WTC11 (cell line): ENCODE results near the gene ADAMTS15. TPM values are rescaled to one million over a fixed set of nuclear protein-coding genes. Genes with fewer than 3 reads are reported as not detected.

ENCODE experiments used
- ATAC-seq: fragments of 200-7000 bp; cut with Tn5 transposase; 2 replicates; pipeline ENCODE4 v1.10.0; 2021; ENCODE audit warnings: mild to moderate bottlenecking, moderate library complexity
- CTCF ChIA-PET: fragments of 300-600 bp; sonication (Branson Sonifier 250); formaldehyde crosslinking; loops from one replicate; lab custom pipeline; 2021; ENCODE audit warnings: antibody characterized with exemption; lab: Charles Lee
- POLR2A ChIA-PET: fragments of 350-600 bp; sonication (Branson Sonifier 250); formaldehyde crosslinking; loops from one replicate; lab custom pipeline; 2021; ENCODE audit warnings: antibody characterized with exemption; lab: Charles Lee
- DNase-seq: peaks from one replicate; pipeline ENCODE4 v3.0.0; 2021; ENCODE audit warnings: low spot score
- H3K27ac Mint-ChIP-seq: 2 replicates; pipeline ENCODE4 v1.8.0; 2021; ENCODE audit warnings: mixed read lengths
- H3K27me3 Mint-ChIP-seq: 2 replicates; pipeline ENCODE4 v1.8.0; 2021; ENCODE audit warnings: low read depth, mild to moderate bottlenecking, moderate library complexity, mixed read lengths
- H3K36me3 Mint-ChIP-seq: 2 replicates; pipeline ENCODE4 v1.8.0; 2021; ENCODE audit warnings: mixed read lengths
- H3K4me1 Mint-ChIP-seq: 2 replicates; pipeline ENCODE4 v1.8.0; 2022; ENCODE audit warnings: mixed read lengths
- H3K4me3 Mint-ChIP-seq: 2 replicates; pipeline ENCODE4 v1.8.0; 2021; ENCODE audit warnings: mild to moderate bottlenecking, moderate library complexity, mixed read lengths
- H3K9me3 Mint-ChIP-seq: 2 replicates; pipeline ENCODE4 v1.8.0; 2021; ENCODE audit warnings: mixed read lengths
- CBFB ChIP-seq: sonication (generic); formaldehyde crosslinking; IDR thresholded peaks from 2 replicates; pipeline ENCODE4 v1.8.1; 2022; ENCODE audit warnings: mild to moderate bottlenecking, low read depth, missing genetic modification reagents
- ESRRA ChIP-seq: sonication (generic); formaldehyde crosslinking; IDR thresholded peaks from 2 replicates; pipeline ENCODE4 v1.8.1; 2022; ENCODE audit warnings: mild to moderate bottlenecking, missing genetic modification reagents, borderline replicate concordance
- HMGA2 ChIP-seq: fragments of 250-450 bp; sonication (Bioruptor Pico); IDR thresholded peaks from 2 replicates; pipeline ENCODE4 v1.4.0; 2021; ENCODE audit warnings: mild to moderate bottlenecking, moderate library complexity
- JAZF1 ChIP-seq: fragments of 250-450 bp; sonication (Bioruptor Pico); IDR thresholded peaks from 2 replicates; pipeline ENCODE4 v1.9.0; 2021; ENCODE audit warnings: moderate library complexity, mild to moderate bottlenecking, inconsistent platforms
- PRRX2 ChIP-seq: fragments of 250-450 bp; sonication (Bioruptor Pico); IDR thresholded peaks from 2 replicates; pipeline ENCODE4 v1.8.0; 2021; ENCODE audit warnings: mild to moderate bottlenecking
- SMAD3 ChIP-seq: sonication (generic); formaldehyde crosslinking; IDR thresholded peaks from 2 replicates; pipeline ENCODE4 v1.8.0; 2022; ENCODE audit warnings: missing genetic modification reagents, mild to moderate bottlenecking, borderline replicate concordance
- TEAD1 ChIP-seq: sonication (generic); formaldehyde crosslinking; IDR thresholded peaks from 2 replicates; pipeline ENCODE4 v1.8.0; 2022; ENCODE audit warnings: mild to moderate bottlenecking, missing genetic modification reagents
- ZNF232 ChIP-seq: sonication (generic); formaldehyde crosslinking; IDR thresholded peaks from 2 replicates; pipeline ENCODE4 v1.8.0; 2022; ENCODE audit warnings: mild to moderate bottlenecking, missing genetic modification reagents
- ZNF423 ChIP-seq: fragments of 250-450 bp; sonication (Bioruptor Pico); IDR thresholded peaks from 2 replicates; pipeline ENCODE4 v2.1.2; 2022; ENCODE audit warnings: mild to moderate bottlenecking, moderate library complexity
- total RNA-seq: library from RNA; stranded (reverse); gene quantifications from 3 replicates; pipeline ENCODE4 v1.2.3, GENCODE V29; 2021
- TF ChIP-seq, protein P1 (sequence below): sonication (generic); formaldehyde crosslinking; IDR thresholded peaks from 2 replicates; pipeline ENCODE4 v1.8.0; 2023; ENCODE audit warnings: missing genetic modification reagents, mild to moderate bottlenecking, borderline replicate concordance
- TF ChIP-seq, protein P2 (sequence below): fragments of 250-450 bp; sonication (Bioruptor Pico); IDR thresholded peaks from 2 replicates; pipeline ENCODE4 v1.9.0; 2021; ENCODE audit warnings: moderate library complexity, mild to moderate bottlenecking, inconsistent platforms, borderline replicate concordance
- TF ChIP-seq, protein P3 (sequence below): sonication (generic); formaldehyde crosslinking; IDR thresholded peaks from 2 replicates; pipeline ENCODE4 v1.8.0; 2022; ENCODE audit warnings: mild to moderate bottlenecking, missing genetic modification reagents
- TF ChIP-seq, protein P4 (sequence below): sonication (generic); formaldehyde crosslinking; IDR thresholded peaks from 2 replicates; pipeline ENCODE4 v1.8.0; 2022; ENCODE audit warnings: mild to moderate bottlenecking, missing genetic modification reagents
- TF ChIP-seq, protein P5 (sequence below): fragments of 250-450 bp; sonication (Bioruptor Pico); IDR thresholded peaks from 2 replicates; pipeline ENCODE4 v1.9.0; 2021; ENCODE audit warnings: mild to moderate bottlenecking, borderline replicate concordance
- TF ChIP-seq, protein P6 (sequence below): fragments of 200-600 bp; IDR thresholded peaks from 2 replicates; pipeline ENCODE4 v1.8.0; 2022; ENCODE audit warnings: antibody characterized with exemption
- TF ChIP-seq, protein P7 (sequence below): fragments of 250-450 bp; sonication (Bioruptor Pico); conservative IDR thresholded peaks from 2 replicates; pipeline ENCODE4 v1.9.0; 2021; ENCODE audit warnings: mild to moderate bottlenecking
- TF ChIP-seq, protein P8 (sequence below): sonication (generic); formaldehyde crosslinking; IDR thresholded peaks from 2 replicates; pipeline ENCODE4 v1.8.0; 2022; ENCODE audit warnings: mild to moderate bottlenecking, missing genetic modification reagents

Gene ADAMTS15
- total RNA-seq, 1 experiment from 2014 or later = 3.7 TPM

DNA sequence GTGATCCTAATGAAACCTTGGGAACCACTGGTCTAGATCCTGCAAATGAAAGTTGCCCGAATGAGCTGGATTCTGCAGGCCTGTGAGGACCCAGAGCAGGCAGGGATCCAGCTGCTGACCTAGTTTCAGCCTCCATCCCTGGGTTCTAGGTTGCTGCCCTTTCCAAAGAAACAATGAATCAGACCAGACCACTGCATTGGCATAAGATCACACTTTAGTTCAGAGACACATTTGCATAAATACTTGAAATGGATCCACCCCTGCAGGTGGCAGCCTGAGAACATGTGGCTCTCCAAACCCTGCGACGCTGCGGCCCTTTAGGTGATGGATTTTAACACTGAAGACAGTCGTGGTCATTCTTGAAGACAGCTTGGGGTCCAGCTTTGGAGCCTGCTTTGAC, 43.7 kb upstream of the ADAMTS15 start:
- Mint-ChIP-seq H3K36me3 (peaks cover 9% of the 10 kb centered on the region), H3K4me3 (no peak overlapping the region), H3K4me1 (peaks cover 80% of the 10 kb centered on the region), H3K27me3 (peaks cover 8% of the 10 kb centered on the region)
- CTCF ChIA-PET = interaction anchor here (0.5 to 2.0 kb wide), 4 partner anchors 9 to 34 kb away, joined by 3 to 6 read pairs (median 6); partner anchors contain the start of gene ADAMTS8
- DNase-seq = no peak
- TF ChIP-seq ZNF423 (CRISPR knock-in tag) (no peak), JAZF1 (CRISPR knock-in tag) (no peak), TEAD1 (CRISPR knock-in tag) (peak; percentile 76; the same call in 1 of the 2 replicates), ESRRA (CRISPR knock-in tag) (no peak), SMAD3 (CRISPR knock-in tag) (peak; percentile 71; the same call in 1 of the 2 replicates), PRRX2 (CRISPR knock-in tag) (no peak)
- TF ChIP-seq, protein P1, sequence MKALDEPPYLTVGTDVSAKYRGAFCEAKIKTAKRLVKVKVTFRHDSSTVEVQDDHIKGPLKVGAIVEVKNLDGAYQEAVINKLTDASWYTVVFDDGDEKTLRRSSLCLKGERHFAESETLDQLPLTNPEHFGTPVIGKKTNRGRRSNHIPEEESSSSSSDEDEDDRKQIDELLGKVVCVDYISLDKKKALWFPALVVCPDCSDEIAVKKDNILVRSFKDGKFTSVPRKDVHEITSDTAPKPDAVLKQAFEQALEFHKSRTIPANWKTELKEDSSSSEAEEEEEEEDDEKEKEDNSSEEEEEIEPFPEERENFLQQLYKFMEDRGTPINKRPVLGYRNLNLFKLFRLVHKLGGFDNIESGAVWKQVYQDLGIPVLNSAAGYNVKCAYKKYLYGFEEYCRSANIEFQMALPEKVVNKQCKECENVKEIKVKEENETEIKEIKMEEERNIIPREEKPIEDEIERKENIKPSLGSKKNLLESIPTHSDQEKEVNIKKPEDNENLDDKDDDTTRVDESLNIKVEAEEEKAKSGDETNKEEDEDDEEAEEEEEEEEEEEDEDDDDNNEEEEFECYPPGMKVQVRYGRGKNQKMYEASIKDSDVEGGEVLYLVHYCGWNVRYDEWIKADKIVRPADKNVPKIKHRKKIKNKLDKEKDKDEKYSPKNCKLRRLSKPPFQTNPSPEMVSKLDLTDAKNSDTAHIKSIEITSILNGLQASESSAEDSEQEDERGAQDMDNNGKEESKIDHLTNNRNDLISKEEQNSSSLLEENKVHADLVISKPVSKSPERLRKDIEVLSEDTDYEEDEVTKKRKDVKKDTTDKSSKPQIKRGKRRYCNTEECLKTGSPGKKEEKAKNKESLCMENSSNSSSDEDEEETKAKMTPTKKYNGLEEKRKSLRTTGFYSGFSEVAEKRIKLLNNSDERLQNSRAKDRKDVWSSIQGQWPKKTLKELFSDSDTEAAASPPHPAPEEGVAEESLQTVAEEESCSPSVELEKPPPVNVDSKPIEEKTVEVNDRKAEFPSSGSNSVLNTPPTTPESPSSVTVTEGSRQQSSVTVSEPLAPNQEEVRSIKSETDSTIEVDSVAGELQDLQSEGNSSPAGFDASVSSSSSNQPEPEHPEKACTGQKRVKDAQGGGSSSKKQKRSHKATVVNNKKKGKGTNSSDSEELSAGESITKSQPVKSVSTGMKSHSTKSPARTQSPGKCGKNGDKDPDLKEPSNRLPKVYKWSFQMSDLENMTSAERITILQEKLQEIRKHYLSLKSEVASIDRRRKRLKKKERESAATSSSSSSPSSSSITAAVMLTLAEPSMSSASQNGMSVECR = 0 out of 2 replicates have a peak, but pooled peaks have one; percentile 29
- TF ChIP-seq, protein P2, sequence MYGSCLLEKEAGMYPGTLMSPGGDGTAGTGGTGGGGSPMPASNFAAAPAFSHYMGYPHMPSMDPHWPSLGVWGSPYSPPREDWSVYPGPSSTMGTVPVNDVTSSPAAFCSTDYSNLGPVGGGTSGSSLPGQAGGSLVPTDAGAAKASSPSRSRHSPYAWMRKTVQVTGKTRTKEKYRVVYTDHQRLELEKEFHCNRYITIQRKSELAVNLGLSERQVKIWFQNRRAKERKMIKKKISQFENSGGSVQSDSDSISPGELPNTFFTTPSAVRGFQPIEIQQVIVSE (CRISPR knock-in tag) = no peak
- TF ChIP-seq, protein P3, sequence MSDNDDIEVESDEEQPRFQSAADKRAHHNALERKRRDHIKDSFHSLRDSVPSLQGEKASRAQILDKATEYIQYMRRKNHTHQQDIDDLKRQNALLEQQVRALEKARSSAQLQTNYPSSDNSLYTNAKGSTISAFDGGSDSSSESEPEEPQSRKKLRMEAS (CRISPR knock-in tag) = peak; percentile 87; the same call in 1 of the 2 replicates
- TF ChIP-seq, protein P4, sequence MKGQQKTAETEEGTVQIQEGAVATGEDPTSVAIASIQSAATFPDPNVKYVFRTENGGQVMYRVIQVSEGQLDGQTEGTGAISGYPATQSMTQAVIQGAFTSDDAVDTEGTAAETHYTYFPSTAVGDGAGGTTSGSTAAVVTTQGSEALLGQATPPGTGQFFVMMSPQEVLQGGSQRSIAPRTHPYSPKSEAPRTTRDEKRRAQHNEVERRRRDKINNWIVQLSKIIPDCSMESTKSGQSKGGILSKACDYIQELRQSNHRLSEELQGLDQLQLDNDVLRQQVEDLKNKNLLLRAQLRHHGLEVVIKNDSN (CRISPR knock-in tag) = peak; percentile 35; the same call in 1 of the 2 replicates
- TF ChIP-seq, all 79 proteins: peak for 5
- ATAC-seq = no peak; the same call in 1 of the 2 replicates
- POLR2A ChIA-PET = no interaction called here
- Mint-ChIP-seq H3K27ac (peak overlapping the region; percentile 82), H3K9me3 (no peaks in the 10 kb centered on the region)

DNA sequence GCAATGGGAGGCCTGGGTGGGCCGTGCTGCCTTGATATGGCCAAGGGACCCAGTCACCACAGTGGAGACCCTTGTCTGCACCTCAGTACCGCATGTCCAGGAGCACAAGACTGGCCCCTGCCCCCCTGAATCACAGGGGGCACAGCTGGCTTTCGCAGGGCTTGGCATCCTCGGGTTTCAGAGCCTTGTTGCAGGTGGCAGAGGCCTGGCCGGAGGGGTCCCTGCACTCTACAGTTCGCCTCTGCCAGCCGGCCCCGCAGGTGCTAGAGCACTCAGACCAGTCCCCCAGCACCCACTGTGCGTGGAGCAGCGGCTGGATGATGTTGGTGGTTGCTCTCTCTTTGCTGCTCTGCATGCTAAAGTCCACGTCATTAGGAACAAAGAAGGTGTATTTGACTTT, 43.0 kb upstream of the ADAMTS15 start:
- Mint-ChIP-seq H3K9me3 (no peaks in the 10 kb centered on the region), H3K4me1 (peaks cover 77% of the 10 kb centered on the region), H3K4me3 (no peak overlapping the region), H3K36me3 (peaks cover 9% of the 10 kb centered on the region), H3K27me3 (peaks cover 4% of the 10 kb centered on the region), H3K27ac (peak overlapping the region; percentile 21; the same call in 1 of the 2 replicates)
- CTCF ChIA-PET = interaction anchor here (0.9 to 1.0 kb wide), 2 partner anchors 11 to 193 kb away, joined by 3 to 4 read pairs; no protein-coding TSS in a partner anchor
- ATAC-seq (no peak), DNase-seq (no peak)
- POLR2A ChIA-PET = no interaction called here
- TF ChIP-seq, protein P5, sequence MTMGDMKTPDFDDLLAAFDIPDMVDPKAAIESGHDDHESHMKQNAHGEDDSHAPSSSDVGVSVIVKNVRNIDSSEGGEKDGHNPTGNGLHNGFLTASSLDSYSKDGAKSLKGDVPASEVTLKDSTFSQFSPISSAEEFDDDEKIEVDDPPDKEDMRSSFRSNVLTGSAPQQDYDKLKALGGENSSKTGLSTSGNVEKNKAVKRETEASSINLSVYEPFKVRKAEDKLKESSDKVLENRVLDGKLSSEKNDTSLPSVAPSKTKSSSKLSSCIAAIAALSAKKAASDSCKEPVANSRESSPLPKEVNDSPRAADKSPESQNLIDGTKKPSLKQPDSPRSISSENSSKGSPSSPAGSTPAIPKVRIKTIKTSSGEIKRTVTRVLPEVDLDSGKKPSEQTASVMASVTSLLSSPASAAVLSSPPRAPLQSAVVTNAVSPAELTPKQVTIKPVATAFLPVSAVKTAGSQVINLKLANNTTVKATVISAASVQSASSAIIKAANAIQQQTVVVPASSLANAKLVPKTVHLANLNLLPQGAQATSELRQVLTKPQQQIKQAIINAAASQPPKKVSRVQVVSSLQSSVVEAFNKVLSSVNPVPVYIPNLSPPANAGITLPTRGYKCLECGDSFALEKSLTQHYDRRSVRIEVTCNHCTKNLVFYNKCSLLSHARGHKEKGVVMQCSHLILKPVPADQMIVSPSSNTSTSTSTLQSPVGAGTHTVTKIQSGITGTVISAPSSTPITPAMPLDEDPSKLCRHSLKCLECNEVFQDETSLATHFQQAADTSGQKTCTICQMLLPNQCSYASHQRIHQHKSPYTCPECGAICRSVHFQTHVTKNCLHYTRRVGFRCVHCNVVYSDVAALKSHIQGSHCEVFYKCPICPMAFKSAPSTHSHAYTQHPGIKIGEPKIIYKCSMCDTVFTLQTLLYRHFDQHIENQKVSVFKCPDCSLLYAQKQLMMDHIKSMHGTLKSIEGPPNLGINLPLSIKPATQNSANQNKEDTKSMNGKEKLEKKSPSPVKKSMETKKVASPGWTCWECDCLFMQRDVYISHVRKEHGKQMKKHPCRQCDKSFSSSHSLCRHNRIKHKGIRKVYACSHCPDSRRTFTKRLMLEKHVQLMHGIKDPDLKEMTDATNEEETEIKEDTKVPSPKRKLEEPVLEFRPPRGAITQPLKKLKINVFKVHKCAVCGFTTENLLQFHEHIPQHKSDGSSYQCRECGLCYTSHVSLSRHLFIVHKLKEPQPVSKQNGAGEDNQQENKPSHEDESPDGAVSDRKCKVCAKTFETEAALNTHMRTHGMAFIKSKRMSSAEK (CRISPR knock-in tag) = no peak
- TF ChIP-seq, protein P6, sequence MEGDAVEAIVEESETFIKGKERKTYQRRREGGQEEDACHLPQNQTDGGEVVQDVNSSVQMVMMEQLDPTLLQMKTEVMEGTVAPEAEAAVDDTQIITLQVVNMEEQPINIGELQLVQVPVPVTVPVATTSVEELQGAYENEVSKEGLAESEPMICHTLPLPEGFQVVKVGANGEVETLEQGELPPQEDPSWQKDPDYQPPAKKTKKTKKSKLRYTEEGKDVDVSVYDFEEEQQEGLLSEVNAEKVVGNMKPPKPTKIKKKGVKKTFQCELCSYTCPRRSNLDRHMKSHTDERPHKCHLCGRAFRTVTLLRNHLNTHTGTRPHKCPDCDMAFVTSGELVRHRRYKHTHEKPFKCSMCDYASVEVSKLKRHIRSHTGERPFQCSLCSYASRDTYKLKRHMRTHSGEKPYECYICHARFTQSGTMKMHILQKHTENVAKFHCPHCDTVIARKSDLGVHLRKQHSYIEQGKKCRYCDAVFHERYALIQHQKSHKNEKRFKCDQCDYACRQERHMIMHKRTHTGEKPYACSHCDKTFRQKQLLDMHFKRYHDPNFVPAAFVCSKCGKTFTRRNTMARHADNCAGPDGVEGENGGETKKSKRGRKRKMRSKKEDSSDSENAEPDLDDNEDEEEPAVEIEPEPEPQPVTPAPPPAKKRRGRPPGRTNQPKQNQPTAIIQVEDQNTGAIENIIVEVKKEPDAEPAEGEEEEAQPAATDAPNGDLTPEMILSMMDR = no peak
- TF ChIP-seq ZNF232 (CRISPR knock-in tag) (no peak), CBFB (no peak), HMGA2 (CRISPR knock-in tag) (no peak)
- TF ChIP-seq, protein P7, sequence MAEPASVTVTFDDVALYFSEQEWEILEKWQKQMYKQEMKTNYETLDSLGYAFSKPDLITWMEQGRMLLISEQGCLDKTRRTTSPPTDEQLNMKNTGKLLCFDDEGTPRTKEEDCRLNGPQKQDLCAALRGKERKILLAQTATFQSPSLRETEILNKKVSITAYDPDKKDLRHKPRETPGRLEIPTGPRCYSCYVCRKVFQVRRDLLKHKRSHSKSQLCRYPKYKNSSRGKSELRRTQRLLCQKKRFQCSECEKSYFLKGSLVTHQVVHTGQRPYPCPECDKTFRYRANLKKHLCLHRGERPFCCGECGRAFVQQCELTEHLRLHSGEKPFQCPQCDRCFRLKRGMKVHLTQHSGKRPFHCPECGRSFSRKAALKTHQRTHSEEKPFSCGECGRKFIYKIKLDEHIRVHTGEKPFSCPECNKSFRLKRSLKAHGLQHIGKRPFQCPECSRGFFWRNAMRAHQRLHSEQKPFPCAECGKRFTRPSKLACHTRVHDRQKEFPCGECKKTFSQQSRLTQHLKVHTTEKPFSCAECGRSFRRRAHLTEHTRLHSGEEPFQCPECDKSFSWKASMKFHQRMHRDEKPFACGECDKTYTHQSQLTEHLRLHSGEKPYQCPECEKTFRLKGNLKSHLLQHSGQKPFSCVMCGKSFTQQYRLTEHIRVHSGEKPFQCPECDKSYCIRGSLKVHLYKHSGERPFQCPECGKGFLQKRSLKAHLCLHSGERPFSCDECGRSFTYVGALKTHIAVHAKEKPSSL = no peak
- TF ChIP-seq, protein P8, sequence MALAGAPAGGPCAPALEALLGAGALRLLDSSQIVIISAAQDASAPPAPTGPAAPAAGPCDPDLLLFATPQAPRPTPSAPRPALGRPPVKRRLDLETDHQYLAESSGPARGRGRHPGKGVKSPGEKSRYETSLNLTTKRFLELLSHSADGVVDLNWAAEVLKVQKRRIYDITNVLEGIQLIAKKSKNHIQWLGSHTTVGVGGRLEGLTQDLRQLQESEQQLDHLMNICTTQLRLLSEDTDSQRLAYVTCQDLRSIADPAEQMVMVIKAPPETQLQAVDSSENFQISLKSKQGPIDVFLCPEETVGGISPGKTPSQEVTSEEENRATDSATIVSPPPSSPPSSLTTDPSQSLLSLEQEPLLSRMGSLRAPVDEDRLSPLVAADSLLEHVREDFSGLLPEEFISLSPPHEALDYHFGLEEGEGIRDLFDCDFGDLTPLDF = no peak
